DOHH2 (cell line): Measurements from ENCODE around the gene GLRX.

Source experiments
- H3F3A ChIP-seq: fragments of 200-600 bp; sonication (generic), shearing (Covaris generic); 2 replicates; pipeline ENCODE4 v1.6.0; 2016; ENCODE audit warnings: antibody characterized with exemption, mild to moderate bottlenecking; ENCODE audit not compliant: control insufficient read depth, insufficient read depth
- H3K27ac ChIP-seq: fragments of 200-600 bp; sonication (generic); 2 replicates; pipeline ENCODE4 v1.5.1; 2014; ENCODE audit warnings: low read depth, mild to moderate bottlenecking, low read length, moderate library complexity
- H3K27me3 ChIP-seq: fragments of 200-600 bp; sonication (generic); 2 replicates; pipeline ENCODE4 v1.6.1; 2014; ENCODE audit warnings: mild to moderate bottlenecking, low read length, mixed read lengths; ENCODE audit not compliant: control insufficient read depth
- H3K36me3 ChIP-seq: fragments of 200-600 bp; sonication (generic); 2 replicates; pipeline ENCODE4 v1.6.1; 2014; ENCODE audit warnings: mild to moderate bottlenecking, low read length, moderate library complexity, mixed read lengths; ENCODE audit not compliant: control insufficient read depth
- H3K4me1 ChIP-seq: fragments of 200-600 bp; sonication (generic); 2 replicates; pipeline ENCODE4 v1.6.1; 2014; ENCODE audit warnings: mild to moderate bottlenecking, low read length, mixed read lengths; ENCODE audit not compliant: control insufficient read depth
- H3K4me2 ChIP-seq: fragments of 200-600 bp; sonication (generic); 2 replicates; pipeline ENCODE4 v1.6.0; 2014; ENCODE audit warnings: mild to moderate bottlenecking, low read length, moderate library complexity
- H3K4me3 ChIP-seq: fragments of 200-600 bp; sonication (generic); 2 replicates; pipeline ENCODE4 v1.5.1; 2014; ENCODE audit warnings: mild to moderate bottlenecking, low read length, mixed read lengths
- H3K79me2 ChIP-seq: fragments of 200-600 bp; sonication (generic); 2 replicates; pipeline ENCODE4 v1.6.1; 2014; ENCODE audit warnings: mild to moderate bottlenecking, low read length, mixed read lengths; ENCODE audit not compliant: control insufficient read depth
- H3K9me2 ChIP-seq: fragments of 200-600 bp; sonication (generic); replicated peaks from 2 replicates; pipeline ENCODE4 v1.6.1; 2014; ENCODE audit warnings: mild to moderate bottlenecking, low read length, mixed read lengths; ENCODE audit not compliant: control insufficient read depth
- H3K9me3 ChIP-seq: fragments of 200-600 bp; sonication (generic); 2 replicates; pipeline ENCODE4 v1.6.1; 2014; ENCODE audit warnings: antibody characterized with exemption, low read length, mixed read lengths; ENCODE audit not compliant: control insufficient read depth, insufficient read depth
- H4K20me1 ChIP-seq: fragments of 200-600 bp; sonication (generic); 2 replicates; pipeline ENCODE4 v1.6.0; 2014; ENCODE audit warnings: low read depth, mild to moderate bottlenecking, antibody characterized with exemption, low read length, moderate library complexity; ENCODE audit not compliant: control insufficient read depth, insufficient read depth
- CTCF ChIP-seq: fragments of 200-600 bp; sonication (generic); IDR thresholded peaks from one replicate; pipeline ENCODE4 v1.5.1; 2014; ENCODE audit warnings: antibody characterized with exemption, mild to moderate bottlenecking, low read depth, low read length; ENCODE audit not compliant: poor library complexity, severe bottlenecking
- EZH2phosphoT487 ChIP-seq: fragments of 200-600 bp; sonication (generic); IDR thresholded peaks from 2 replicates; pipeline ENCODE4 v1.6.1; 2017; ENCODE audit warnings: borderline replicate concordance, mild to moderate bottlenecking, antibody characterized with exemption, low read length, moderate library complexity, mixed read lengths

GLRX gene

GRCh38 chr5:95782181-95782580, 40.3 kb downstream of the GLRX start:
- no peaks in the 10 kb centered on the region for H3F3A ChIP-seq
- no peaks in the 10 kb centered on the region for H4K20me1 ChIP-seq
- H3K4me2 ChIP-seq: no peak overlapping the region
- TF ChIP-seq EZH2phosphoT487 (no peak), CTCF (no peak)
- H3K9me3 ChIP-seq: no peaks in the 10 kb centered on the region
- H3K36me3 ChIP-seq: no peaks in the 10 kb centered on the region
- H3K79me2 ChIP-seq: no peaks in the 10 kb centered on the region
- H3K4me3 ChIP-seq: no peak overlapping the region
- H3K9me2 ChIP-seq: no peaks in the 10 kb centered on the region
- no peak overlapping the region for H3K27ac ChIP-seq
- H3K27me3 ChIP-seq: no peaks in the 10 kb centered on the region
- H3K4me1 ChIP-seq: peaks cover 7% of the 10 kb centered on the region

- H3K4me3 ChIP-seq: peak overlapping the region; percentile 27; the same call in 1 of the 2 replicates
- H3K9me2 ChIP-seq: no peaks in the 10 kb centered on the region
- TF ChIP-seq EZH2phosphoT487: no peak
- TF ChIP-seq CTCF: peak; percentile 97
- H4K20me1 ChIP-seq: no peaks in the 10 kb centered on the region
- no peaks in the 10 kb centered on the region for H3K79me2 ChIP-seq
- no peaks in the 10 kb centered on the region for H3K9me3 ChIP-seq
- H3K36me3 ChIP-seq: no peaks in the 10 kb centered on the region
- H3K27me3 ChIP-seq: no peaks in the 10 kb centered on the region
- H3K27ac ChIP-seq: no peak overlapping the region
- H3K4me1 ChIP-seq: peaks cover 7% of the 10 kb centered on the region
- H3K4me2 ChIP-seq: peak overlapping the region; percentile 65
- H3F3A ChIP-seq: no peaks in the 10 kb centered on the region
These were observed 41.4 kb downstream of the GLRX start for GRCh38 chr5:95781101-95781583.

- no peaks in the 10 kb centered on the region for H3K36me3 ChIP-seq
- H3K27me3 ChIP-seq: no peaks in the 10 kb centered on the region
- H3K27ac ChIP-seq: no peak overlapping the region
- no peaks in the 10 kb centered on the region for H3K9me2 ChIP-seq
- no peak overlapping the region for H3K4me2 ChIP-seq
- no peaks in the 10 kb centered on the region for H3K79me2 ChIP-seq
- no peaks in the 10 kb centered on the region for H4K20me1 ChIP-seq
- no peaks in the 10 kb centered on the region for H3F3A ChIP-seq
- H3K9me3 ChIP-seq: no peaks in the 10 kb centered on the region
- no peak overlapping the region for H3K4me3 ChIP-seq
- TF ChIP-seq CTCF (no peak), EZH2phosphoT487 (no peak)
- H3K4me1 ChIP-seq: peaks cover 7% of the 10 kb centered on the region
These were observed 41.9 kb downstream of the GLRX start for GRCh38 chr5:95780597-95780996.
